GM21717 (cell line): ENCODE data around the gene LACTBL1.

Experiments used
- ATAC-seq: cut with Tn5 transposase; IDR thresholded peaks from one replicate; pipeline ENCODE4 v1.9.1; 2021; ENCODE audit warnings: mild to moderate bottlenecking, moderate library complexity; ENCODE audit not compliant: unreplicated experiment

The LACTBL1 gene

GRCh38 chr1:22914156-22914555, 58.5 kb downstream of the LACTBL1 start:
- ATAC-seq, result no peak

GRCh38 chr1:22913421-22914141, 59.1 kb downstream of the LACTBL1 start:
- no peak for ATAC-seq

- no peak for ATAC-seq
These were observed 60.4 kb downstream of the LACTBL1 start for GRCh38 chr1:22912311-22912710.

GRCh38 chr1:22910986-22911651, 61.5 kb downstream of the LACTBL1 start:
- no peak for ATAC-seq

- ATAC-seq, result no peak
These were observed 62.4 kb downstream of the LACTBL1 start for GRCh38 chr1:22910286-22910685.

GRCh38 chr1:22908880-22909426, 63.7 kb downstream of the LACTBL1 start:
- no peak for ATAC-seq

- ATAC-seq, result no peak
These were observed 65.1 kb downstream of the LACTBL1 start for GRCh38 chr1:22907528-22907927.

GRCh38 chr1:22906968-22907367, 65.7 kb downstream of the LACTBL1 start:
- ATAC-seq, result no peak

GRCh38 chr1:22903113-22903512, 69.6 kb downstream of the LACTBL1 start:
- no peak for ATAC-seq
